Stimulated activated CD4-positive, alpha-beta T cell treated with anti-CD3 and anti-CD28 coated beads, Interleukin-1b, Interleukin-23, amount 100 ng/mL, for 48 hours (primary cell): ENCODE data around the gene AMDHD2.
A peak's percentile ranks its signal among the peaks of the same experiment; 100 is the strongest.
"Not testable (repeated sequence)": the region's sequence is repeated elsewhere in the genome, so short reads cannot be mapped to it uniquely, and the experiment has no call there.

ENCODE experiments used
- DNase-seq: peaks from one replicate; pipeline ENCODE4 v3.0.0-alpha.2; 2020

The AMDHD2 gene, protein sequence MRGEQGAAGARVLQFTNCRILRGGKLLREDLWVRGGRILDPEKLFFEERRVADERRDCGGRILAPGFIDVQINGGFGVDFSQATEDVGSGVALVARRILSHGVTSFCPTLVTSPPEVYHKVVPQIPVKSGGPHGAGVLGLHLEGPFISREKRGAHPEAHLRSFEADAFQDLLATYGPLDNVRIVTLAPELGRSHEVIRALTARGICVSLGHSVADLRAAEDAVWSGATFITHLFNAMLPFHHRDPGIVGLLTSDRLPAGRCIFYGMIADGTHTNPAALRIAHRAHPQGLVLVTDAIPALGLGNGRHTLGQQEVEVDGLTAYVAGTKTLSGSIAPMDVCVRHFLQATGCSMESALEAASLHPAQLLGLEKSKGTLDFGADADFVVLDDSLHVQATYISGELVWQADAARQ

DNA sequence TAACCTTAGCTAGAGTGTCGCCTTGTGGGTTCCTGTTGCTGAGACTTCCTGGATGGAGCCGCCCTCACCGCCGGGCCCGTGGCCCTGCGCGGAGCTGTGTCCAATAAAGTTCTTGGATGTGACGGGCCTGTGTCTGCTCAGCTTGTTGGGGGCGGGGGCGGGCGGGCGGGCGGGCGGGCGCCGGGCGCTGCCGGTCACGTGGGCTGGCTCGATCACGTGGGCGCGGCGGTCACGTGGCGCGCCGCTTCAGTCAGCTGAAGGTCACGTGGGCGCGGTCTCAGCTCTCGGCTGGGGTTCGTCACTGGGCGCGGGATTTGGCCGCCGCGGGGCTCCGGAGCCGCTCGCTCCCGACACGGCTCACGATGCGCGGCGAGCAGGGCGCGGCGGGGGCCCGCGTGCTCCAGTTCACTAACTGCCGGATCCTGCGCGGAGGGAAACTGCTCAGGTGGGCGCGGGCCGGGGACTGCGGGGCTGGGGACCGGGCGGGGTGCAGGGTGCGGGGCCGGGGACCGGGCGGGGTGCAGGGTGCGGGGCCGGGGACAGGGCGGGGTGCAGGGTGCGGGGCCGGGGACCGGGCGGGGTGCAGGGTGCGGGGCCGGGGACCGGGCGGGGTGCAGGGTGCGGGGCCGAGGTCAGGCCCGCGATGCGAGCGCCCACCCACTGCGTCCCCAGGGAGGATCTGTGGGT is at the start of gene AMDHD2:
TSS of gene AMDHD2 (plus strand) at position 275 of the 687 bp plus-strand sequence. CDS start at position 363, 88 bp downstream.
- peak; percentile 89 for DNase-seq

DNA sequence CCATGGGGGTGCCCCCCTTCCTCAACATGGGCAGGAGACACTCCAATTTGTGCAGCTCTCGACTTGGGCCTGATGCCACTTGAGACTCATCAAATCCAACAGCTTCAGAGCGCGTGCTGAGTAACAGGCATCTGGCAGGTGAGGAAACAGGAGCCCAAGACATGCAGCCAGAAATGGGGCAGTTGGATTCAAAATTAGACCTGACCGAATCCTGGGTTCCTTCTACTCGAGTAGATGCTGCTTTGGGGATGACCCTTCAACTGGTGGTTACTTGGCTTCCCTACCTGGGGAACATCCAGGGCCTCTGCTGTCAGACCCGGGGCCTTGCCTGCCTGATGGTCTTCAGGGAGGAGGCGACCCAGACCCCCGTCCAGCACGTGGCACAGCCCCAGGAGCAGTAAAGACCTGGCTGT is 49.6 kb upstream of the AMDHD2 start:
- DNase-seq: no peak

DNA sequence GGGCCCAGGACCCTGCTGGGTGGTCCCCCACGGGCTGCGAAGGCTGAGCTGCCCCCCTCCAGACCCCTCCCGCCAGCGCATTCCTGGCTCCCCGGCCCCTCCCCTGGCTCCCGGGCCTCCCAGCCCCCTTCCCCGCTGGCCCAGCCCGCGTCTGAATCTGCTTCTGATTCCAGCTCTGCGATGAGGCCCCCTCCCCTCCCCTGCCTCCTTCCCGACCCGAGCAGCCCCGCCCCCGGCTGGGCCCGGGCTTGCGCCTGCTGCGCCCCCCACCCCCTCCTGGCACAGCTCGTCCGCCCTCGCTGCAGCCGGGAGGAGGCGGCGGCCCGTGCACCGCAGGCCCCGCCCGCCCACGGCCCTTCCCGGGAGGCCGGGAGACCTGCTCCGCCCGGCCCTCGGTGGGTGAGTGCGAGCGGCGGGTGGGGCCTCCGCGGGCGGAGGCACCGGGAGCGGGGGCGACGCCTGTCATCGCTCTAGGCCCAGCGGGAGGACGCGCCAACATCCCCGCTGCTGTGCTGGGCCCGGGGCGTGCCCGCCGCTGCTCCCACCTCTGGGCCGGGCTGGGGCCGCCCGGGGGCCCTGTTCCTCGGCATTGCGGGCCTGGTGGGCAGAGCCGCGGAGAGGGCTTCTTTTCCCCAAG is 49.0 kb upstream of the AMDHD2 start, which contains the start of gene NTN3:
TSS of gene NTN3 (plus strand) at position 282 of the 637 bp plus-strand sequence. CDS start 405 bp downstream, outside the sequence.
- no peak for DNase-seq

DNA sequence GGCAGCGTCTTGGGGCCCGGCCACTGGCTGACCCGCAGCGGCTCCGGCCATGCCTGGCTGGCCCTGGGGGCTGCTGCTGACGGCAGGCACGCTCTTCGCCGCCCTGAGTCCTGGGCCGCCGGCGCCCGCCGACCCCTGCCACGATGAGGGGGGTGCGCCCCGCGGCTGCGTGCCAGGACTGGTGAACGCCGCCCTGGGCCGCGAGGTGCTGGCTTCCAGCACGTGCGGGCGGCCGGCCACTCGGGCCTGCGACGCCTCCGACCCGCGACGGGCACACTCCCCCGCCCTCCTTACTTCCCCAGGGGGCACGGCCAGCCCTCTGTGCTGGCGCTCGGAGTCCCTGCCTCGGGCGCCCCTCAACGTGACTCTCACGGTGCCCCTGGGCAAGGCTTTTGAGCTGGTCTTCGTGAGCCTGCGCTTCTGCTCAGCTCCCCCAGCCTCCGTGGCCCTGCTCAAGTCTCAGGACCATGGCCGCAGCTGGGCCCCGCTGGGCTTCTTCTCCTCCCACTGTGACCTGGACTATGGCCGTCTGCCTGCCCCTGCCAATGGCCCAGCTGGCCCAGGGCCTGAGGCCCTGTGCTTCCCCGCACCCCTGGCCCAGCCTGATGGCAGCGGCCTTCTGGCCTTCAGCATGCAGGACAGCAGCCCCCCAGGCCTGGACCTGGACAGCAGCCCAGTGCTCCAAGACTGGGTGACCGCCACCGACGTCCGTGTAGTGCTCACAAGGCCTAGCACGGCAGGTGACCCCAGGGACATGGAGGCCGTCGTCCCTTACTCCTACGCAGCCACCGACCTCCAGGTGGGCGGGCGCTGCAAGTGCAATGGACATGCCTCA is 48.3 kb upstream of the AMDHD2 start:
- no peak for DNase-seq

DNA sequence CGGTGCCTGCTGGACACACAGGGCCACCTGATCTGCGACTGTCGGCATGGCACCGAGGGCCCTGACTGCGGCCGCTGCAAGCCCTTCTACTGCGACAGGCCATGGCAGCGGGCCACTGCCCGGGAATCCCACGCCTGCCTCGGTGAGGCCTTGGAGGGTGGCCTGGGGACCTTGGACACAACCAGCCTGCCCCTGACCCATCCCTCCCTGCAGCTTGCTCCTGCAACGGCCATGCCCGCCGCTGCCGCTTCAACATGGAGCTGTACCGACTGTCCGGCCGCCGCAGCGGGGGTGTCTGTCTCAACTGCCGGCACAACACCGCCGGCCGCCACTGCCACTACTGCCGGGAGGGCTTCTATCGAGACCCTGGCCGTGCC is 47.7 kb upstream of the AMDHD2 start:
- no peak for DNase-seq

DNA sequence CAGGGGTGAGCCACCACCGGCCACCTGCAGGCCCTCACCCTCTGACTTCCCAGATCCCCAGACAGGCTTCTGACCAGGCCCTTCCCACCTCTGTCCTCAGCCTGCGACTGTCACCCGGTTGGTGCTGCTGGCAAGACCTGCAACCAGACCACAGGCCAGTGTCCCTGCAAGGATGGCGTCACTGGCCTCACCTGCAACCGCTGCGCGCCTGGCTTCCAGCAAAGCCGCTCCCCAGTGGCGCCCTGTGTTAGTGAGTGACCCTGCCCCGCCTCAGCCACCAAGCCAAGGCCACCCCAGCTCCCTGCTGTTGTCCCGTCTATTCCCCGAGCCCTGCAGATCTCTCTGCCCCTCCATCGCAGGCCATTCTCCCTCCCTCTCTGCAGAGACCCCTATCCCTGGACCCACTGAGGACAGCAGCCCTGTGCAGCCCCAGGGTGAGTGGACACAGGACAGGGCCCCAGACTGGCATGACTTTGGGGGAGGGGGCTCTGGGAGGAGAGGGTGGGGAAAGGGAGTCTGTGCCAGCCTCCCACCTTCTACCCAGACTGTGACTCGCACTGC is 47.2 kb upstream of the AMDHD2 start:
- no peak for DNase-seq

DNA sequence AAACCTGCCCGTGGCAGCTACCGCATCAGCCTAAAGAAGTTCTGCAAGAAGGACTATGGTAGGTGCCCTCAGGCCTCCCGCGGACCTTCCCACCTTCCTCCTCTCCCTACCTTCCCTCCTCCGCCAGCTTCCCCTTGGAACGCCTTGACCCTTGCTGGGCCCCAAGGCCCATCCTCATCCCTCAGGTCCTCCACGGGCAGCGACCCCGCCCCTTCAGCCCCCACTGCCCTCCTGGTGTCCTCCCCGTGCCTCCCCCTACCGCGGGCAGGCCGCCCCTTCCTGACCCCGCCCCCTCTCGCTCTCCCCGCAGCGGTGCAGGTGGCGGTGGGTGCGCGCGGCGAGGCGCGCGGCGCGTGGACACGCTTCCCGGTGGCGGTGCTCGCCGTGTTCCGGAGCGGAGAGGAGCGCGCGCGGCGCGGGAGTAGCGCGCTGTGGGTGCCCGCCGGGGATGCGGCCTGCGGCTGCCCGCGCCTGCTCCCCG is 46.7 kb upstream of the AMDHD2 start:
- no peak for DNase-seq

DNA sequence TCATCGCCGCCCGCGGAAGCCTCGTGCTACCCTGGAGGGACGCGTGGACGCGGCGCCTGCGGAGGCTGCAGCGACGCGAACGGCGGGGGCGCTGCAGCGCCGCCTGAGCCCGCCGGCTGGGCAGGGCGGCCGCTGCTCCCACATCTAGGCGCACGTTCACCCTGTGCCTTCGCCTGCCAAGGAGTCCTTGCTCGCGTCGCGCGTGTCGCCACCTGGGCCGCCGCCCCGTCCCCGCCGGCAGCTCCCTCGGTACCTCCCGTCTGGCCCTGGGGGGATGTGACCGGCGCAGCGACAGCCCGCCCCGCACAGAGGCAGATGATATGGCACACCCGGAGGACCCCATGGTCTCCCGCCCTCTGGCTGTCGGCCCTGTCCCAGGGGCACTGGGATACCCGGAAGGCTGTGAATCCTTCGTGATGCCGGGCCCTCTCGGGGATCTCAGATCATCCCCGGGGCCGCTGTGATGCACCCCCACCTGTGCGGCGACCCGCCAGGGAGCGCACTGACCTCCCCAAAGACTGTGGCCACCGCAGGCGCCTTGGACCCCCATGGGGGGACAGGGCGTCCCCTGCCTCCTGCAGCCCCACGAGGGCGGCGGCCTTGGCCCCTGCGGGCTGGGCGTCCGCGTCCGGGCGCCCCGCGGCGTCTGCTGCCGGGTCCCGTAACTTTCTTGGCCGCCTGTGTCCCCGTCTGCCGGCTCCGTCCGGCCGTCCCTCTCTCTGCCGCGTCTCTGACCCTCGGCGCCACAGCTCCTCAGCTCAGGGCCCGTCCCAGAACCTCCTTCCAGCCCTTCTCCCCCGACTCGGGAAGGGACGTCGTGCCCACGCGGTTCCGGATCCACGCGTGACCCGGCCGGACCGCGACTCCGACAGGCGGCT is 45.9 kb upstream of the AMDHD2 start:
- DNase-seq: peak; percentile 54

DNA sequence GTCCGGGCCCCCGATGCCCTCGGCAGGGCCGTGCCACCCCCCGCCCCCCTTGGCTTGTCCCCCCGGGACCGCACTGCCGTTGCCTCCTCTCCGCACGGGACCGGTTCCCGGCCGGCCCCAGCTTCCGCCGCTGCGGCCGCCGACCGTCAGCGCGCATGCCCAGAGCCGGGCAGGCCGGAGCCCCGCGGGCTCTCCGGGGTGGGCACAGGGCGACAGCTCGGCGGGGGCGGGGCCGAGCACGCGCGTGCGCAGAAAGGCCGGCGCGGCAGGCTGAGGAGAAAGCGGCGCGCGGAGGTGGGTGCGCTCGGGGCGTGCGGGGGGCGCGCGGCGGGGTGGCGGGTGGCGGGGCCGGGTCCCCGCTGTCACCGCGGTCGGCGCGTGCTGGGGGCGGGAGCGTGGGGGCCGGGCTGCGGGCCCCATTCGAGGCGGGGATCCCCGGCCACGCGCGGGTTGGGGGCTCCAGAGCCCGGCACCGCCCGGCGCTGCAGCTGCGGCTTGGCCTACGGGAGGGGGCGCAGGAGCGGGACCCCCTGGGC is 45.2 kb upstream of the AMDHD2 start, which contains the start of gene TBC1D24:
TSS of gene TBC1D24 (plus strand) at position 251 of the 536 bp plus-strand sequence. CDS start 21,022 bp downstream, outside the sequence.
- peak; percentile 79 for DNase-seq

DNA sequence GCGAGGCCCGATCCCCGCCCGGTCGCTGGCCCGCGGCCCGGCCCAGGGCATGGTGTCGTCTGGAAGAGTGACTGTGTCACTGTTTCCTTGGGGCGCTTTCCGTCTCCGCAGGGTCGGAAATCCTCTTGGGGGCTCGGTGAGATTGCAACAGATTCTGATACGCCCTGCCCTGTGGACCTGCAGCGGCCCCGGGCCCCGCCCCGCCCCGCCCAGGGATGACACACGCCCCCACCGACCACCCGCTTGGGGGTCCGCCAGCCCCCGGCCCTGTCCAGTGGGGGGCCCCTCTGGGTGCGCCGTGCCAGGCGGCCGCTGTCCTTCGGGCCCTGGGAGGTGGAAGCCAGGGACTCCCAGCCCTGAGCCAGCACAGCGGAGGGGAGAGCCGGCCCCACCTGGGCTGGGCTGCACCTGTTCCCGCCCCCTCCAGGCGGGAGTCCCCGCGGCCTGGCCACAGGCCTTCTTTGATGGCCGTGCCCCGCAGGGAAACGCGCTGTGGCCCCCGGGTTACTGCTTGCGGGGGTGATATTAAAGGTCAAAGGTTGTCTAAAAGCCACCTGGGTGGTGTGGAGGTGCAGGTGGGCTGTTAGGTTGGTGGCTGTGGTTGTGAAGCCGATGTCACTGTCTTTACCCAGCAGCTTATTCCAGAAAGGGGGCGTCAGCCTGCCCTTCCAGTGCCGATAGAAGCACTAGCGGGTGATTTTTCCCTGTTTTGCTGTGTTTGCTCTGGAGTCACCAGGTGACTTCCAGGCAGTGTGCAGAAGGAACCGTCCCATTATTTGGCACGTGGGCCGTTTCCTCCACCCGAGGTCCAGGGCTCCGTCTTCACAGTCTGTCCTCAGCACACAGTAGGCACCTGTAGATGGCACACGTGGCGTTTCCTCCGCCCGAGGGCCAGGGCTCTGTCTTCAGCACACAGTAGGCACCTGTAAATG is 44.5 kb upstream of the AMDHD2 start:
- DNase-seq: peak; percentile 30

DNA sequence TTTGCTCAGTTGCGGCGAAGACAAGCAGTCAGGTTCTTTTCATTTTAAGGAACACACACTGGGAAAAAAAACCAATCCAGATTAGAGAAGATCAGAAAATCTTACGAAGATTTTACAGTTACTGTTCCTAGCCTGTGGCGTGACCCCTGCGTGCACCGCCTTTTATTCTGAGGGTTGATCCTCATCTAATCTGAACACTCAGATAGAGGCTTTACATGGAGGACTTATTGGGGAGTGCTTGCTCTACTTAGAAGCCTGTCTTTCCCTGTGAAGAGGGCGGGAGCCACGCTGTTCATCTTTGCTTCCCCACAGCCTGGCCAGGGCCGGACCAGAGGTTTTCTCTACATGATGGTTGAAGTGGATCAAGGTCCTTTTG is 43.8 kb upstream of the AMDHD2 start:
- DNase-seq: no peak

DNA sequence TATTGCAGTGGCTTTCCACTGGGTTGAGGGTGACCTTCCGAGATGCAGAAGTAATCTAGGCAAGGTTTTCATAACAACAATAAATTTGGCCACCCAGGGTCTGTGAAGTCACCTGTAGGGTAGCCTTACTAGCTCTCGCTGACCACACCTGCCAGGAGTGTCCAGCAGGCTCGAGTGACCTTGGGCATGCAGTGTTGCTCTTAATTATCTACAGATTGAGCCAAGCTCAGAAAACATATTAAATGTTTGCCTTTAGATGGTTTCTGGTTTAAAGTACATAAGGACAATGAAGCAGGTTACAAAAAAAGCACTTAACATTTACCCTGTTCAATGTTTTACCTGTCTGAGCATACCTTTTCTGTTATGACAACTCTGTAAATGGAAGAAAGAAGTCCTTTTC is 43.4 kb upstream of the AMDHD2 start:
- no peak for DNase-seq

DNA sequence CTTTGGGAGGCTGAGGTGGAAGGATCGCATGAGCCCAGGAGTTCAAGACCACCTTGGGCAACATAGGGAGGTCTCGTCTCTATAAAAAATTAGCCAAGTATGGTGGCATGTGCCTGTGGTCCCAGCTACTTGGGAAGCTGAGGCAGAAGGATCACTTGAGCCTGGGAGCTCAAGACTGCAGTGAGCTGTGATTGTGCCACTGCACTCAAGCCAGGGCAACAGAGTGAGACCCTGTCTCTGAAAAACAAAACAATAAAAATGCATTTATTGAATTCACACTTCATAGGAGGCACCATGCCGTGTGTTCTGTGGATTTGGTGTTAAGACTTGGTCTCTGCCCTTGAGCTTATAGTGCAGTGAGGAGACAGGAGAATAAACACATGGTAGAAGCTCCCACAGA is 42.8 kb upstream of the AMDHD2 start:
- DNase-seq: no peak

DNA sequence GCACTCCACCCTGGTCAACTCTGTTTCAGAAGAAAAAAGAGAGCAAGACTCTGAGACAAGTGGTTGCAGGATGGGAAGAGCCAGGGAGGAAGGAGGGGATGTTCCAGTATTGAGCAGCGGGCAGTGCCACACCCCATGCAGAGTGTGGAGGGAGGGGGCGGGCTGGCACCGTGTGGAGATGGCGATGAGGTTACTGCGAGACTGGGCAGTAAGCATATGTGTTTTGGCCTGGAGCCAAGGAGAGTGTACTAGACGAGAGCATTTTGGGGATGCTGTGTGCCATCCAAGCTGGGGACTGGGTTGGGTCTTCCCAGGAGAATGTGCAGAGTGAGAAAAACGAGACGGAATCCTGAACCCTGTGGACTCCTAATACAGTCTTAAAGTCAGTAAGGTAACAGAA is 41.9 kb upstream of the AMDHD2 start:
- DNase-seq: no peak

DNA sequence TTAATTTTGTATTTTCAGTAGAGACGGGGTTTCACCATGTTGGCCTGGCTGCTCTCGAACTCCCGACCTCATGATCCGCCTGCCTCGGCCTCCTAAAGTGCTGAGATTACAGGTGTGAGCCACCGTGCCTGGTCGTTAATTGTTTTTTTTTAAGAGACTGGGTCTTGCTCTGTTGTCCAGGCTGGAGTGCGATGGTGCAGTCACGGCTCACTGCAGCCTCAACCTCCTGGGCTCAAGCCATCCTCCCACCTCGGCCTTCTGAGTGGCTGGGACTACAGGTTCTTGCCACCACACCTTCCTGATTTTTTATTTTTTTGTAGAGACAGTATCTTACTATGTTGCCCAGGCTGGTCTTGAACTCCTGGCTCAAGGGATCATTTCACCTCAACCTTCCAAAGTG is 40.2 kb upstream of the AMDHD2 start:
- DNase-seq: not testable (repeated sequence)

DNA sequence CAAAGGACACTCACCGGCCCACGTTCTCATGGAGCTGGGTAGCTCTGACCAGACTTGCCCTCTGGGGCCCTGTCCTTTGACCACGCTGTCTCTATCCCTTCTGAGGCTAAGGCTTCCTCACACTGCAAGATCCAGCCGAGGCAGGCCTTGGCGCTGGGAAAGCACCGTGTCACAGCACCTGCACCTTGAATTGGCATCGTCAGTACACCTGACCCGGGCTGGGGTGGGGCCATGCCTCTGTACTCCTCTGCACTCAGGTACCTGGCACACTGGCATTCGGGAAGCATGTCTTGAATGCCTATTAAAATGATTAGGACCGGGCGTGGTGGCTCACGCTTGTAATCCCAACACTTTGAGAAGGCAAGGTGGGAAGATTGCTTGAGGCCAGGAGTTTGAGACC is 39.2 kb upstream of the AMDHD2 start:
- no peak for DNase-seq

DNA sequence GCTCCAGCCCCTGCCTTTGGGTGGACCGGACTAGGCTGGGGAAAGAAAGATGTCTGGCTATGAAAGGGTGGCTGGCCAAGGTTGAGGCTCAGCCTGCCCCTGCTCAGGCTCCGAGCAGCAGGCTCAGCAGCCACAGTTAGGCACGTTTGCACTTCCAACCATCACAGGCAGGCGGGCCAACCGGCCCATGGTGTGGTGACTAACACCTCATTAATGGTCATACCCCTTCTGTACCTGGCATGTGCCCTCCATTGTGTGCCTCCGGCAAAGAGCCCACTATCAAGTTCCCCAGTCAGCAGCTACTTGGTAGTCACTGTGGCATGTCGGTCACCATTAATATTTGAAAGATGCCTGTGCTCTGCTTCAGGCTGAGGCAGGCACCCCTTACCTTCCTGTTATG is 38.5 kb upstream of the AMDHD2 start:
- no peak for DNase-seq

DNA sequence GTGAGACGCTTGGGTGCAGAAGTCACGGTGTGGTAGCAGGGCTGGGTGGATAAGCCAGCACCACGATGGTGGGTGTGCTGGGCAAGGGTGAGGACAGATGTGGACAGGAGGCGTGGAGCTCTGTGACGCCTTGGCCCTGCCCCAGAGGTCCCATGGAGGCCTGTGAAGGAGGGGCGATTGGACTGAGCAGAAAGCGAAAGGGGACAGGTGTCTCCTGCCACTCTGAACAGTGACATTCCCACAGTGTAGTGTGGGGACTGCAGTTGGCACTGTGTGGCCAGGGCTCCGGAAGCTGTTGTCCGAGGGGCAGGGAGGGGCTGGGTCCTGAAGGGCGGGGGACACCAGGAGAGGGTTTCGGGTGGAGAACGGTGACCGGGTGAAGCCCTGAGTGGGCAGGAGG is 37.9 kb upstream of the AMDHD2 start:
- no peak for DNase-seq

DNA sequence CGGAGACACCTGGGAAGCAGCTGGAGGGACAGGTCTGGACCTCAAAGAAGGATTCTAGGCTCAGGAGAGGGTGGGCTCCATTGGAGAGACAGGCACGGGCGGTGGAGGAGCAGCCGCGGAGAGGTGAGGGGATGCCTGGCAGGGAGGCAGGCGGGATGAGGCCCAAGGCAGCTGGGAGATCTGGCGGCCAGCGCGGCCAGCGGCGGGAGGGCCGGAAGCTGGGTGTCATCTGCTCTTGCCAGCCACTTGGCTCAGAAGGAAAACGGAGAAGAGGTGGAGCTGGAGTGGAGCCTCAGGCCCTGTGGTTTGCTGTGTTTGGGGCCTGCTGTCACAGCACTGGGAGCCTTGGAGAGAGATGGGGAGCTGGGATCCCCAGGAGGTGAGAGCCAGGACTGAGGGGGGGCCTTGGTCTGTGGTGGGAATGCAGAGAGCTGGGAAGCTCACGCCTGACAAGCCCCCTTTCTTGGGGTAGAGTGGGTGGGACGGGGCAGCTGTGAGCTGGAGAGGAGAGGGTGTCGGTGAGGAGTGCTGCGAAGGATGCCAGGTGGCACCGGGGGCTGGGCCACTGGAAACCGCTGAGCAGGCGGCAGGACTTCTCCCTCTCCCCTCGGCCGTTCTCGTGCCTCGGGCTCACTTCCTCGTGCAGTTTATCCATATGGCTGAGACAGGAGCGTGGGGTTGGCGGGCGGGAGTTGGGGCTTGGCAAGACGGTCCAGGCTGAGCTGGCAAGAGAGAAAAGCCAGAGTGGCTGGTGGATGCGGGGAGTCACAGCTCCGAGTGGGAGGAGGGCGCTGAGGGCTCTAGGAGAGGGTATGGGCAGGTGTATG is 37.2 kb upstream of the AMDHD2 start:
- no peak for DNase-seq
